Pons (tissue), 1 donor: ENCODE results near the gene KIAA1549.

Experiments
- DNase-seq: peaks from one replicate; pipeline ENCODE4 v3.0.0-alpha.2; 2016; ENCODE audit warnings: low spot score

The KIAA1549 gene

DNA sequence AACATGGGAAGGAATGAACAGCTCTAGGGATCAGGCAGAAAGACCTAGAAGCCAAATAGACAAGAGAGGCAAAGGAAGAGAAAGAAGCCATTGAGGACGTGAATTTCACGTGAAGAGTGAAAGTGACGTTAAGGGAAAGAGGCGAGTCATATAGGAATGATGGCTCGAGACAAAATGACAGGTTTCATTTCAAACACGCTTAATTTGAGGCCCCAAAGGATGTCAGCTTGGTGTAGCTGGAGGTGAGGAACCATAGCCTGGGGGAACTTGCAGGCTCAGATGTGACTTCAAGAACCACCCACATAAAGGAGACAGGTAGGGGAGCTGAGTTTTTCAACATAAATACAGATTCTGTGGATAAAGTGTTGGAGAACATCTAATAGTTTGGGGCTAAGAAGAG, 98.9 kb downstream of the KIAA1549 start:
- DNase-seq = no peak

DNA sequence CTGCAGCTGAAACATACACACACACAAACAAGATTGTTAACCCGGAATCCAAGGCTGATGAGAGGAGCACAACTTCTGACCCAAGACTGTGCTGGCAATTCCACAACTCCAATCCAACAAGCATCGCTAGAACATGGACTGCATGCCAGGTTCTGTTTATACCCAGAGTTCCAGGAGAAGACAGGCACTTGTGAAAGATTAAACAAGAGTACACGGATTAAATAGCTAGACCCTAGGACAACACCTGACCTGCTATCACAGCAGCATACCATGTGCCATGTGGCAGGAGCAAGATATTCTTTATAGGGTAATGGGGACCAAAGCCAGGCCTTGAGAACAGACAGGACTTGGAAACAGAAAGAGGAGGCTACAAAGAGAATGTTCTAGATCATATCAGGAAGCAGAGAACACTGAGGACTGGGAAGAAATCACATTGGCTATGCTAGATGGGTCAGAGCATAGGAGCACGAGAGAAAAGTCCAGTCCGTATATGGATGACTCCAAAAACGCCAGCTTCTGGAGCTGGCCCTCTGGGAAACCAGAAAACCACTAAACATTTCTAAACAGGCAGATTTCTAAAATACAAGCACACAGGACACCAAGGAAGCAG, 99.5 kb downstream of the KIAA1549 start:
- no peak for DNase-seq

DNA sequence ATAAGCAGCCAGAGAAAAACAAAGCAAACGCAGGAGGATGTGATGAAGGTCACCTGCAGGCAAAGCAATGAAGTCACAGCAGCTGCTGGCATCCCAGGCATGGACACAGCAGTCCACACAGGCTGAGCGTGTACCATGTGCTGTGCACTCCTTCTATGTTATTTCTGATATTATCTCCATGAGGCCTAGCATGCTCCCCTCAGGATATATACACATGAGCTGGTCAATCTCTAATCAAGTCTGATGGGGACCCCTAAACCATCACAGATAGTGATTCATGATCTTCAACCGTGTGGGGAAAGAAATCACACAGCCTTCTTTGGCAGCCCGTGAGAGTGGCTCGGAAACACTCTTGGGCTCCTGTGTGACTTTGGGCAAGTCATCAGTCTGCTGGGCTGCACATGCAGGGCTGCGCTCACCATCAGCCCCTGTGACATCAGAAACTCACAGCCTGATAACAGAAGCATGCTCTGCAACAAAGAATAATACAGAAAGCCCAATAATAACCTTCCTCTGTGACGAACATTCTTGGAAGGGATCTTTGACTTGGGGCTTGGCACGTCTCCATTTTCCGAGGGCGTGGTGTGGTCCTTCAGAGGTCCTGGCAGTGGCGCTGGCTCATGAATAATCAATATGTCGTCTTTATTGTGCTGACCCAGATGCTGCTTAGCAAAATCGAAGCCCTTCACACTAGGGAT, 100.2 kb downstream of the KIAA1549 start:
- no peak for DNase-seq

DNA sequence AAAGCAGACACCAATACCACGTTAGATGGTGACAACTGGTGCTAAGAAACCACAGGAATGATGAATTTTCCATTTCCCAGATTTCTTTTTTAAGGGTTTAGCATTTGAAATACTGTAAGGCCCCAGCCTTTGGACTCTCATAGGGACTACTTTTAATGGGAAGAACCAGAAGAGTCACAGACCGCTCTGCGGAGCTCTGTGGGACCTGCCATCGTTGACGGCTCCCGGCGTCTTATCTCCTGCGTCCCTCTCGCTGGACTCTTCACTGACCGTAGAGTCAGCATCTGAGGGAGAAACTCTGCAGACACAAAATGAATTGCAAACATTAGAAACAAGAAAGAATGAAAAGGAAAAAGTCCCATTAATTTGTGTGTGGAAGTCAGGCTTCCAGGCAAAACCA, 101.8 kb downstream of the KIAA1549 start:
- DNase-seq = no peak

DNA sequence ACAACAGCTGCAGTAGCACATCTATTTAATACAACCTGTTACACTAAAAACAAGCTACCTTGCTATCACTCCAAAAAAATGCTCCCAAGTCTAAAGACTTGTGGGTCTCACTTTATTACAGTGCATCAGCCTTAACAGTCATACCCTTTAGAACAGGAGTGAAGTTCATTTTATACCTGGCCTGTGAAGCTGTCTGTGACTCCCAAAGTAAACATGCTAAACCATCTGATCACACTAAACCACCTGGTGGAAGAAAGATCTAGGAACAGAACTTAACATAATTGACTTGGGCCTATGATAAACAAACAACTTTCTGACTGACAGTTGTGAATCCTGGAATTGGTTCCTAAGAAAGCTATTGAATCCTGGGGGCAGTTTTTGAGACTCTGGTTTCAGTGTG, 102.3 kb downstream of the KIAA1549 start:
- DNase-seq = no peak

DNA sequence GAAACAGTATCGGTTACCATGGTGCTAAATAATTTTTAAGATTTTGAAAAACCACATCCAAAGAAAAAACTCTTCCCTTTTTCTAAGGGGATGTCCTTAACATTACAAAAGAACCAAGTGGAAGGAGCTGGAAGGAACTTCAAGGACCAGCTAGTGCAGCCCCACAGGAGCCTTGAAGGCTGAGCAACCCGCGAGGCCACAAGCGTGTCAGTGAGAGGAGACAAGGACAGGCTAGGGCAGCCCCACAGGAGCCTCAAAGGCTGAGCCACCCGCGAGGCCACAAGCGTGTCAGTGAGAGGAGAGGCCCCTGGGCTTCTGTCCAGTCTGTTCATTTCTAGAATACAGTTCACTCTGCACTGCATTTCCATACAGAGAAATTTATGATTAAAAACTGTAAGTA, 103.1 kb downstream of the KIAA1549 start:
- no peak for DNase-seq

DNA sequence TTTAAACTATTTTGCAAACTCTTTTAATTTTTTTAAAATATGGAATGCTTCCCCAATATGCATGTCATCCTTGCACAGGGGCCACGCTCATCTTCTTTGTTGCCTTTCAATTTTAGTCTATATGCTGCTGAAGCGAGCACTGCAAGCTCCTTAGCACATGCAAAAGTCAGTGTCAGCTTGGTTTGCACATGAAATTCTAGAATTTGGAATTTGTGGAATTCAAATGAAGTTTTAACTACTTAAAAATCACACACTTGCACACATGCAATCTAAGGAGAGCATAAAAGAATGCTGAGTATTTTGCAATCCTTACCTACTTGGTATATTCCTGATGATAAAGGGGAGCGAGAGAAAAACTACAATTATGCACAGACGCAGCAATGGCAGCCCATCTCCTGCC, 104.9 kb downstream of the KIAA1549 start:
- DNase-seq = no peak

DNA sequence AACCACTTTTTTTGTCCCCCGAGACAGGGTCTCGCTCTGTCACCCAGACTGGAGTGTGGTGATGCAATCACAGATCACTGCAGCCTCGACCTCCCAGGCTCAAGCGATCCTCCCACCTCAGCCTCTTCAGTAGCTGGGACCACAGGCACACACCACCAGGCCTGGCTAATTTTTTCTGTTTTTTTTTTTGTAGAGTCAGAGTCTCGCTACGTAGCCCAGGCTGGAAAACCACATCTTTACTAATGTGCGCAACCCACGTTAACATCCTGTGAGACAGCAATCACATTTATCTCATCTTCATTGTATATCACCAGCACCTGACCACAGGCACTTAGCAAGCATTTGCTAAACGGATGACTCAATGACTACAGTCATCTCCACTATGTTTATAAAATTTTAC, 105.4 kb downstream of the KIAA1549 start:
- no peak for DNase-seq

DNA sequence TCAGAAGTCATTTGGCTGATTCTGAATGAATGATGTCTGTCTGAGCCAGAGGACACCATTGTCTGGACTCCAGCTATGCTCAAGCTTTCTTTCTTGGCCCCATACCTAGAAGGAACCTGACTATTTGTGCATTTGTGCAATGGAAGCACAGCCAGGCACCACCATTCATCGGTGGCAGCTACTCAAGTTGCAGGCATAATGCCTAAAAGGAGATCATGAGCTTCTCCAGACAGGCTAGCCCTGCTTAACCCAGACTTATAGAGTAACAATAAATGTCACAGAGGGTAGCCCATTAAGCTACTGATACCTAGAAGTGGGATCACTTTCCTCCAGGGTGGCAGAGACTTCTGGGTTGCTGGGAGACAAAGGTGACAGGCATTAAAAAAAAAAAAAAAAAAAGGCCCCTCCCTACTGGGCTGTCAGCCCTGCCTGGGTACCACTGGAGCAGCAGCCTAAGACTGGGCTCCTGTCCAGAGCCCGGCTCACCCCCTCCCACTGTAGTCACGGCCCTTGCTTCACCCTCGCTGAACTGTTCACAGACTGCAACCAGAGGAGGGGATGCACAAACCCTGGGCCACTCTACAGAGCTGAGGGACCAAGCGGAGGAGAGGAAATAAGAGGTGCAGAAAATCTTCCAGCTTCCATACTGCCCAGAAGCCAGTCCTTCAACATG, 107.8 kb downstream of the KIAA1549 start:
- DNase-seq = no peak

DNA sequence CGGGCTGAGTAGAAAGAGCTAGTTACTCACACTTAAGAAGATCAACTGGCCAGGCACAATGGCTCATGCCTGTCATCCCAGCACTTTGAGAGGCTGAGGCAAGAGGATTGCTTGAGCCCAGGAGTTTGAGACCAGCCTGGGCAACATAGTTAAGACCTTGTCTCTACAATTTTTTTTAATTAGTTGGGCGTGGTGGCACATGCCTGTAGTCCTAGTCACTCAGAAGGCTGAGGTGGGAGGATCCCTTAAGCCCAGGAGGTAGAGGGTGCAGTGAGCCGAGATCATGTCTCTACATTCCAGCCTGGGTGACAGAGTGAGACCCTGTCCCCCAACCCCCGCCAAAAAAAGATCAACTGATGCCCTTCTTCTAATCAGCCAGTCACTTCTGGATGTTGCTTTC, 108.6 kb downstream of the KIAA1549 start:
- DNase-seq = no peak

DNA sequence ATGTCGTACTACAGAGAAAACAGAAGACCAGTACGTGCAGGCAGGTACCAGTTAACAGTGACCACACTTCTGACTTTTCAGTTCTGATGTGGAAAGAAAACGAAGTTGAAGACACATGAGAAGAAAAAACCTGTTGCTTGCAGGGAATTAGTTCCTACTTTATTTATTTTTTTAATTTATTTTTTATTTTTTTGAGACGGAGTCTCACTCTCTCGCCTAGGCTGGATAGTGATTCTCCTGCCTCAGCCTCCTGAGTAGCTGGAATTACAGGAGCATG, 109.4 kb downstream of the KIAA1549 start:
- DNase-seq = no peak

DNA sequence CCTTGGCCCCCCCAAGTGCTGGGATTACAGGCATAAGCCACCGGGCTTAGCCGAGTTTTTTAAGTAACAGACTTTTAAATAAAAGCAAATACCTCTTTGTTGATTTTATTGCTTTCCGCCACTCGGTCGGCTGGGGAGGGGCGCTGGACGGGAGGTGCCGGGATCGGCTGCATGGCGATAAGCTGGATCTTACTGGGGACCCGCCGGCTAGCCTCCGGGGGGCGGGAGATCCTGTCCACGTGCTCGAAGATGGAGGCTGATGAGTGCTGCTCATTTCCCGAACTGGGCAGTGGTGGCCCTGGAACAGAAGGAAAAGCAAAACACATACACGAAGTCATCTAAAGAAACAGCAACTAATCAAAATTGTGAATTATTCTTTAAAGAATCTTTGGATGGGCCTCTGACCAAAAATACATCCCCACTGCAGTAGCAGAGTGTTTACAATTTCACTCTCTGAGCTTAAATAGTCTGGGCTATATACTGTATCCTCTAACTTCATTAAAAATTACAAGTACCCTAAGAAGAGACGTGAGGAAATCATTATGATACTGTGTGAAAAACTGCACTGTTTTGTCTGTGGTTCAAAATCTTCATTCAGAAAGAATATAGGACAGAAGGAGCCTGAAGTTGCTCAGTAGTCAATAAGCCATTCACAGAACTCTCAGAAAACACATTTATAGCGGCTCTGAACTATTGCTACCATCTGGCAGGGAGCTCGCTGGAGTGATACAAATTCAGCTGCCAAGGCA, 110.0 kb downstream of the KIAA1549 start:
- DNase-seq = no peak

DNA sequence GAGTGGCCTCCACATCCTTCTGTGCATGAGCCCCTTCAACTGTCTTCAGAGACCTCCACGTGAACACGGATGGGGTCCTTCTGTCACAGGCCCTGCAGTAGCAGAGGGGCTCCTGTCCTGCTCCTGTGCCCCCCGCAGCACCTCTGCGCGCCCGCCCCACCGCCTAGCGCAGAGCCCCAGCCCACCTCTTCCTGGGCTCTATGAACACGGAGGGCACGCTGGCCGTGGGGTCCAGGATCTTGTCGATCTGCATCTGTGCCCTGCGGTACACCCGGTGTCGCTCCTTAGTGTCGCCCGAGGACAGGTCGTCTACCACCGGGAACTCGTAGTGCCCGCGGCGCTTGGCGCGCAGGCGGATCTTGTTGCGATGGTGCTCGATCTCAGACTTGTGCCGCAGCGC, 111.8 kb downstream of the KIAA1549 start:
- no peak for DNase-seq

DNA sequence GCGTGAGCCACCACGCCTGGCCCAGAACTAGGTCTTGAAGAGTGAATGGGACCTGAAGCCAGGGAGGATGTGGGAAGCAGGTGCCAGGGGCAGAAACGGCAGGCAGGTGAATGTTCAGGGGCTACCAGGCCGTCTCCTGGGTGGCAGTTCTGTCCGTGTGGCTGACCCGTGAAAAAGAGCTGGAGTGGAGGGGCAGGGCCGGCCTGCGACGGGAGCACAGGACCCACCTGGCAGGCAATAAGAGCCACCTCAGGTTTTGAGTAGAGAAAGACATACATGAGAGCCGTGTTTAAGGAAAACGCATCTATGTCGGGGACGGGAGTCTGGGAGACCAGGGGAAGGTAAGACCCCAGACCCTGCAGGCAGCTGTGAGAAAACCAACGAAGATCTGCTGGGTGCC, 112.5 kb downstream of the KIAA1549 start:
- DNase-seq = no peak

DNA sequence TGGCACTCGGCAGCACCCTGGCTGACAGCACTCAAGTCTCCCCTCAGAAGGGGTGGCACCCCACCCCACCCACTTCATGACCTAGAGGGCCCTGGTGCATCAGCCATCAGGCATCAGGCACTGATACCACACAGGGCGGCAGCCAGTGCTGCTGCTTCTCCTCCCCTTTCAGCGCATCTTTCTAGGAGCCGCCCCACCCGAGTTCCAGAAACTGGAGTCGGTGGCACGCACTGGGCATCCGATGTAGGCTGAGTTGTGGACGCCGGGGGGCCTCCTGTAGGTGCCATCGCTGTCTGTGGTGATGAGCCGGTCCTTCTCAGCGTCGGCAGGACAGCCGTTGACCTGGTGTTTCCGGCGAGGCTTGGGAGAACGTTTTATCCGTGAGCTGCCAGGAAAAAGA, 113.4 kb downstream of the KIAA1549 start:
- DNase-seq = no peak

DNA sequence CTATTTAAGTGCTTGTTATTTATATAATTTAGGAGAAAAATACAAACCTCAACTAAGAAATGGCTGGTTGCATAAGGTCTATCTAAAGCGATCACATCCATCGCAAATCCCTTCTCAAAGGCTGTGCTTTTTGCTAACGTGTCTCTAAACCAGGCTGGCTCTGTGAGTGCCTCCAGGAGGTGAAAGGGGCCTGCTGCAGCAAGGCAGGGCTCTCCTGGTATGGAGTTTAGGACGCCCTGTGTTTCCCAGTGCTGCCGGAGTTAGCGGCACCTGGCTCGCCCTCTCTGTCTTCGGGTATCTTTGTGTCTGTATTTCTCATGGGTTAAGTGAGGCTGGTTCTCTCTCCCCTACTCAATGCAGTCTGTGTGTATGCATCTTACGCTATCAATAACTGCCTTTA, 114.8 kb downstream of the KIAA1549 start:
- no peak for DNase-seq

DNA sequence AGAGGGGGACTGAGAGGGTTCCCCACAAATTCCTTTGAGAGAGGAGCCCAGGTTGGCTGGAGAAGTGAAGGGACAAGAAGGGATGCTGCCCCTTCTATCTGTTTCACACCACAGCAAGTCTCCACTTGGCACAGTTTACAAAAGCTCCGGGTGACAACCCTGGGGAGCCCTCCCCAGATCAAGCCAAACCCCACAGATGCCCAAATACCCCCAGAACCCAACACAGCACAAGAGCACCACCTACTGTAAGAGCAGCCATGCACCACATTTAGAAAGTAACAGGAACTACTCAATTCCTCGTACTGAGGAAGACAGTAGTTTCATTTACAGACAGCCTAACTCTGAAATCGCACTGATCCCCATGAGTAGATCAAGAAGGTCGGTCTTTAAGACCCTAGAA, 115.3 kb downstream of the KIAA1549 start:
- no peak for DNase-seq

DNA sequence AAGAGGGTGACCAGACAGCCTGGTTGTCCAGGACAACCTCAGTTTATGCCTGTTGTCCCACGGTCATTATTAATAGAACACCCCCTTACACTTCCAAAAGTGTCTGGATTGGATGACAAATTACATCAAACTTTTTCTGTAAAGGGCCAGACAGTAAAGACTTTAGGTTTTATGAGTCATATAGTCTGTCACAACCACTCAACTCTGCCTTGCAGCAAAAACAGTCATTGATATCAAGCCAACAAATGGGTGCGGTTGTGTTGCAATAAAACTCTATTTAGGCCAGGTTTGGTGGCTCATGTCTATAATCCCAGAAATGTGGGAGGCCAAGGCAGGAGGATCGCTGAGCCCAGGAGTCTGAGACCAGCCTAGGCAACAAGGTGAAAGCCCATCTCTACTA, 116.5 kb downstream of the KIAA1549 start:
- no peak for DNase-seq

DNA sequence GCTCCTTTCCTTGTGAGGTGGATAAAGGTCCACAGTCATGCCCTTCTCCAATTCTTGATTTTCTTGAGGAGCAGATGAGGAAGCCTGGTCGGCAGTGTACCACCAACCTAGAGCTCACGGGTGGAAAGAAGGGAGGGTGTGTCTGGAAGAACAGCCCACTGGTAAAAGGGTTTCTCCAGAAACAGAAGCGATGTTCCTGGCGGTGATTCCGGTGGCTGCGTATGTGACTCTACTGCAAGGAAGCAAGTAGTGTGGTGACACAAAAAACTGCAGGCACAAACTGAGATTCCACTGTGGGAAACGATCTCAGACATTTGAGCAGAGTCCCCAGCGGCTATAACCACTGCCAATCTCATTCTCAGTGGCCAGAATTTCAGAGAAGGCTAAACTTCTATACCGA, 117.3 kb downstream of the KIAA1549 start:
- no peak for DNase-seq

DNA sequence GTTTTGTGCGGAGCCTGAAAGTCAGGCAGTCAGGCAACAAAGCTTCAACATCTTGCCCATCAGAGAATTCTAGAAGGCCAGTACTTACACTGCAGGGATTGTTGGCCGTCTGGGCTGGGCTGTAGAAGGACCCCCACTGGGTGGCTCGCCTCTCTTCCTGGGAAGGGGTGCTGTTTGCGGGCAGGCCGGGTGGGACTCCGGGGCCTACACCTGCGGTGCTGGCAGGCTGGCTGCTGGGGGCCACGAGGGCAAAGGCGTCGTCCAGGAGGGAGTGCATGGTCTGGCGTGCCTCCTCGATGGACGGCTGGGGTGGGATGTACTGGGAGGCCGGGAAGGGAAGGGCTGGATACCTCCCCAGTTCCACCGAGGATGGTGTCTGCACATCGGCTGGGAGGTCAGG, 120.1 kb downstream of the KIAA1549 start:
- no peak for DNase-seq

DNA sequence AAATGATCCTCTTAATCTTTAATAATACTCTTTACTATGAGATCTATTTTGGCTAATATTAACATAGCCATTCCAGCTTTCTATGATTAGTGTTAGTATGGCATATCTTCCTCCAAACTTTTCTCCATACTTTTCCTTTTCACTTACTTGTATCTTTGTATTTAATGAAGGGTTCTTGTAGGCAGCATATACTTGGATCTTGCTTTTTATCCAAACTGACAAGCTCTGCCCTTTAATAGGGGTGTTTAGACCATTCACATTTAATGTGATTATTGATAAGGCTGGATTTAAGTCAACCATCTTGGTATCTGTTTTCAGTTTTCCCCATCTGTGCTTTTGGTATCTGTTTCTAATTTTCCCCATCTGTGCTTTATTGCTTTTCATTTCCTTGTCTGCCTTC, 123.5 kb downstream of the KIAA1549 start:
- no peak for DNase-seq

DNA sequence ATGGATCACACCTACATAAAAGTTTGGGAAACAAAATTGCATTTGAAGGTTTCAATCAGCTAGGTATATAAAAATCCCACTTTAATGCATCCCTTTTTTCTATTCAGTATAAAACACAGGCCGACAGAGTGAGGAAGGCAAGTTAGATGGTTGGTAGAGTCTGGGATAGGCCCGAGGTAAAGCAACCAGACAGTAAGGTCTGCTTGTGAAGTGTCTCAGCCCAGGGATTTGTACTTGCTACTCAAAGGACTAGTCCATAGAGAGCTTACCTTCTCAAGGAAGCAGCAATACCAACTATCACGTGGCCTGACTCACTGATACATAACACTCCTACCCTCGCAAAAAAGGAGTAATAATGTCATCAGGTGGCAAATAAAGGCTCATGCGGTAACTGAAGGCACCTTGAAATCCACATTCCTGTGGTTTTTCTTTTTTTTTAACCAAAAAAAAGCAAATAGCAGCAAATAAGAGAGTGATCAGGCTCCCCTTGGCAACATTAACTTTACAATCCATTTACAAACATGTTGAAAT, 127.0 kb downstream of the KIAA1549 start:
- DNase-seq = no peak

DNA sequence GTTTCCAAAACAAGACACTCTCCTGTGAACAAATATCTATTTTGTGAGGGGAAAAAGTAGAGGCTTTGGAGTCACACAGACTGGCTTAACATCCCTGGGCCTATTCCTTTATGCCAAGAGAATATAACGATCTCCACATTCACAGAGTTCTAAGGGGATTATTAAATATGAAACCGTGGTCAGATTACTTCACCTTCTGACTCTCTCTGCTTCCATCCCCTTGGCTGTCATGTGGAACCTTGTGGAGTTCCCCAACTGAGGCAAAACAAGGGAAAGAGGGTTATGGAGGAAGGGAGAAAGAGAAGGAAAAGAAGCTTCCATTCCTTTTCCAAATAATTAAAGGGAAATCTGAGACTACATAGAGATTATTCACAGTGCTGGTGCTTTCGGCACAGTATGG, 127.7 kb downstream of the KIAA1549 start:
- DNase-seq = no peak
